TTC549 (cell line): ENCODE results near the gene STING1.
"Not testable (repeated sequence)": the region's sequence is repeated elsewhere in the genome, so short reads cannot be mapped to it uniquely, and the experiment has no call there.

ENCODE experiments used
- FAIRE-seq: peaks from 2 replicates; lab custom pipeline; 2012; peaks lifted over from hg19 to GRCh38; lab: Jason Lieb, UNC

Gene STING1

DNA sequence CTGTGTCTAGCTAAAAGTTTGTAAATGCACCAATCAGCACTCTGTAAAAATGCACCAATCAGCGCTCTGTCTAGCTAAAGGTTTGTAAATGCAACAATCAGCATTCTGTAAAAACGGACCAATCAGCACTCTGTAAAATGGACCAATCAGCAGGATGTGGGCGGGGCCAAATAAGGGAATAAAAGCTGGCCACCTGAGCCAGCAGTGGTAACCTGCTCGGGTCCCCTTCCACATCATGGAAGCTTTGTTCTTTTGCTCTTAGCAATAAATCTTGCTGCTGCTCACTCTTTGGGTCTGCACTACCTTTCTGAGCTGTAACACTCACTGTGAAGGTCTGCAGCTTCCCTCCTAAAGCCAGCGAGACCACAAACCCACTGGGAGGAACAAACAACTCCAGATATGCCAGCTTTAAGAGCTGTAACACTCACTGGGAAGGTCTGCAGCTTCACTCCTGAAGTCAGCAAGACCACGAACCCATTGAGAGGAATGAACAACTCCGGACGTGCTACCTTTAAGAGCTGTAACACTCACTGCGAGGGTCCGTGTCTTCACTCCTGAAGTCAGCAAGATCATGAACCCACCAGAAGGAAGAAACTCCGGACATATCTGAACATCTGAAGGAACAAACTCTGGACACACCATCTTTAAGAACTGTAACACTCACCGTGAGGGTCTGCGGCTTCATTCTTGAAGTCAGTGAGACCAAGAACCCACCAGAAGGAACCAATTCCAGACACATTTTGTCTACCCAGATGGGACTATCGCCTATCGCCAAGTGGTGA, 20.7 kb upstream of the STING1 start:
- FAIRE-seq, result not testable (repeated sequence)

- no peak for FAIRE-seq
Observed at GRCh38 chr5:139501381-139501780, 18.8 kb upstream of the STING1 start.

GRCh38 chr5:139495638-139496435, 13.3 kb upstream of the STING1 start:
- FAIRE-seq, result no peak

GRCh38 chr5:139494832-139495231, 12.3 kb upstream of the STING1 start:
- no peak for FAIRE-seq

DNA sequence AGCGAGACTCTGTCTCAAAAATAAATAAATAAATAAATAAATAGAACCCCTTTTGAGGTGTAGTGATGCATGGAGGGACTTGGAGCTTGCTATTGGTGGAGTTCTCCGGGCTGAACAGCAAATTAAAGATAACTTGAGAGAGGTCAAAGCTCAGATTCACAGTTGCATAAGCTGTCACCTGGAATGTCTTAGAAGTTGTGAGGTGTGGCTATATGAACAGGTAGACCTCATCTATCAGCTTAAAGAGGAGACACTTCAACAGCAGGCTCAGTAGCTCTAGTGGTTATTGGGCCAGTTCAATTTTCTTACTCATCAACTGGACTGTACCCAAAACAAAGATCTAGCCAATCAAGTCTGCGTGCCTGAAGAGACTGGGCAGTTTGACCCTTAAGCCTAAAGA, 11.7 kb upstream of the STING1 start:
- FAIRE-seq, result no peak

DNA sequence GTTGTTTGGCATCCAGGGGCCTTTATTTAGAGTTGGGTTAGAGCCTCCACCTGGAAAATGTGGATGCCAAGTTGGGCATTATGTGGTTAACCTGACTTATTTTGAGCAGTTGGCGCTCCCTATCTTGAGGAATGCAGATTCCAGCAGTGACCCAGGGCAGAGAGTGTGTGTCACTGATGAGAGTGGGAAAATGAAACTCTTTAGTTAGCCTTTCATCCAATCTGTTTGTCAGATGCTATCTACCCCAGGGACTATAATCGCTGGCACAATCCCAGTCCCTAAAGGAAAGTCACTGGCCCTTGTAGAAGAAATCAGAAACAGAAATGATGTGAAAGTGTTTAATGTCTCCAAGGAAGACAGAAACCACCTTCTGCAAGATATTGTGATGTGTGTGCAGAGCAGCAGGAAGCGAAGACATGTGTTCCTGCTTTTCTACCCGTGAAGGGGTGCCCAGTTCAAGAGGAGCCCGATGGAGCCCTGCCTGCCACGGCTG, 10.2 kb upstream of the STING1 start:
- no peak for FAIRE-seq

DNA sequence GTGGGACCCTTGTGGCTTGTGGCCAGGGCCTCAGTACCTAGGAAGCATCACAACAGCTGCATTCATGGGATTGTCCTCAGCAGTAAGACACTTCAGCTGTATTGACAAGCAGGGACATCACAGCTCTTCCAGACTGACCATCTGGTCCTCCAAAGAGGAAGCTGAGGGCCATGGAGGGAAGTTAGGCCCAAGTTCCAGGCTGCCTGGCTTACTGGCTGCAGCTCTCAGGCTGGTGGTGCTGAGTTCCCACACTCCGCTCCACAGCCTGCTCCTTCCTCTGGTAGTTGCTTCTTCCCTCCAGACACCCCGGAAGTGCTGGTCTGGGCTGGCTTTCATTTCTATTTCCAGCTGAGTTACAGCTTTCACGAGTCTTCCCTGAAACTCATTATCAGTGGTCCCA, 5.7 kb upstream of the STING1 start:
- FAIRE-seq, result no peak

- FAIRE-seq, result no peak
Observed at GRCh38 chr5:139486201-139486600, 3.6 kb upstream of the STING1 start.

DNA sequence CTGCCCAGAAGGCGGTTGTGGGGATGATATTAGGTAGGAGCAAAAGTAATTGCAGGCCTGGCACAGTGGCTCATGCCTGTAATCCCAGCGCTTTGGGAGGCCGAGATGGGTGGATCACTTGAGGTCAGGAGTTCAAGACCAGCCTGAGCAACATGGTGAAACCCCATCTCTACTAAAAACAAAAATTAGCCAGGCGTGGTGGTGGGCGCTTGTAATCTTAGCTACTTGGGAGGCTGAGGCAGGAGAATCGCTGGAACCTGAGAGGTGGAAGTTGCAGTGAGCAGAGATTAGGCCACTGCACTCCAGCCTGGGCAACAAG, 291 bp upstream of the STING1 start:
- not testable (repeated sequence) for FAIRE-seq

DNA sequence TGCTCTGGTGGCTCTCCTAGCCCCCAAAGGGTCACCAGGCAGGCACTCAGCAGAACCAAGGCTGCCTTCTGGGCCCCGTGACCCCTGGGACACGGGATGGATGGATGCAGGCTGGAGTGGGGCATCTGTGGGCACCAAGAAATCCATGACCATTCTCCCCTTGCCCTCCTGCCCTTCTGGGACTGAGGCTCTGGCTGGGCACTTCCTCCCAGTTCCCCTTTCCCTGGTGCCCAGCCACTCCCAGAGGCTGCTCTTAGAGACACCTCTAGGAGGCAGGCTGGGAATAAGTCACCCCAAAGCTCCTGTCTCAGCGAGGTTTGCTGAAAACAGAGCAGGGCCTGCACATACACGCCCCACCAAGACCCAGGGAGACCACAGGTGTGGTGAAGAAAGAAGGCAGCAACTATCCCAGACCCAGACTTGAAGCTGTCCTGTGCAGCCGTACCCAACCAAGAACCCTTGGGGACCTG, 943 bp downstream of the STING1 start:
- FAIRE-seq, result no peak

- no peak for FAIRE-seq
Observed at GRCh38 chr5:139481122-139481533, 1.4 kb downstream of the STING1 start.

DNA sequence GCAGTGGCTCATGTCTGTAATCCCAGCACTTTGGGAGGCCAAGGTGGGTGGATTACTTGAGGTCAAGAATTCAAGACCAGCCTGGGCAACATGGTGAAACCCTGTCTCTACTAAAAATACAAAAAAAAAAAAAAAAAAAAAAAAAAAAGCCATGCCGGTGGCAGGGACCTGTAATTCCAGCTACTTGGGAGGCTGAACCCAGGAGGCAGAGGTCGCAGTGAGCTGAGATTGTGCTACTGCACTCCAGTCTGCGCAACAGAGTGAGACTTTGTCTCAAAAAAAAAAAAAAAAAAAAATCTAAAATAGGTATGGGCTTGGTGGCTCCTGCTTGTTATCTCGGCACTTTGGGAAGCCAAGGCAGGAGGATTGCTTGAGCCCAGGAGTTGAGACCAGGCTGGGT, 2.8 kb downstream of the STING1 start:
- FAIRE-seq, result not testable (repeated sequence)

- FAIRE-seq, result not testable (repeated sequence)
Observed at GRCh38 chr5:139478657-139479423, 3.7 kb downstream of the STING1 start.

- FAIRE-seq, result no peak
Observed at GRCh38 chr5:139475865-139476617, 6.5 kb downstream of the STING1 start.

DNA sequence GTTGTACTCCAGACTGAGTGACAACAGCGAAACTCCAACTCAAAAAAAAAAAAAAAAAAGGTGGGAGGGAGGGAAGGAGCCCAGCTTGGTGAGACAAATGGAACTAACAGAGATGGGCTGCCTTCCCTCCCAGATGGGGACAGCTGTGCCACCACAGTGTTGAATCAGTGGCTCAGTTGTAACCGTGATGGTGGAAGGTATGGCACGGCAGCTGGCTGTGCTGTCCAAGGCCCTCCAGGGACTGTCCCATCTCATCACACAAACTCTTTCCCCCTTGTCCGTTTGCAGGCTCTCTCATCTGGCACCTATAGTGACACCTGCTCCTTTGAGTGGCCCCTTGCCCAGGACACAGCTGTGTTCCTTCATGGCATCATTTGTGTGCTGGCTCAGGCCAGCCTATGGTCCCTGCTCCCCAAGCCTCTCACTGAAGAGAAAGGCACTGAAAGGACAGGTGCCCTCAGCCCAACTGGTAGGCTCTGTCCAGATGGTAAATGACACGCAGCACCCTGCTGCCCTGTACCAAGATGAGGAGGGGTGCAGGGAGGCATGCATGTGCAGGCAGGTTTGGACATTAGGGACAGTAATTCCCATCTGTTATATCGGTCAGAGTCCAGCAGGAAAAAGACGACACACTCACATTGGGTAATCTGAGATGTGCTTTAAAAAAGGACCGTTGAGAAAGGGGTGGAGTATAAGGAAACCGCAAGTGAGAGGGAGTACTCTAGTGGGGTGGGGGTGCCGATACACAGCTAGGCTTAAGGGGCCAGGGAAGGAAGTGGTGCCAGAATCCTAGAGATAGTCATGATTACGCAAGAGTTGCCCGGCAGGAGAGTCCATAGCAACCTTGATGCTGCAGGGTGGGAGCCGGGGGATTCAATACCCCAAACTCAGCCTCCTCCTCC, 7.4 kb downstream of the STING1 start:
- FAIRE-seq, result no peak

GRCh38 chr5:139473565-139473964, 9.0 kb downstream of the STING1 start:
- no peak for FAIRE-seq

DNA sequence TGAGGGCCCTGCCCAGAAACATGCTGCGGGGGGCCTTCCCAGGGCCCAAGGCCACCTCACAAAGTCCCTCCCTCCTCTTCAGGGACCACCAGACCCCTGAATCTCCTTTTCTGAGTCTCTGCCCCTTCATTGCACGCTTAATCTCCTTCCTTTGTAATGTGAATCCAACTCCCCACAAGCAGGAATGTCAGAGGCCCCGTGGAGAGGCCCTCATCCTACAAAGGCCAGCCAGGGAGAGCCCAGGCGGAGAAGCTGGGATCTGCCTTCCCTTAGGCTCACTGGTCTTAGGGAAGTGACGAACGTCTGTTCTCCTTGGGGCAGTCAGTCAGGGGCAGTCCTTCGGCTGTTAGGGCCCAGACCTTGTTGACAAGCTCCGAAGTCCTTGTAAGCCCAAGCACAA, 9.5 kb downstream of the STING1 start:
- no peak for FAIRE-seq

DNA sequence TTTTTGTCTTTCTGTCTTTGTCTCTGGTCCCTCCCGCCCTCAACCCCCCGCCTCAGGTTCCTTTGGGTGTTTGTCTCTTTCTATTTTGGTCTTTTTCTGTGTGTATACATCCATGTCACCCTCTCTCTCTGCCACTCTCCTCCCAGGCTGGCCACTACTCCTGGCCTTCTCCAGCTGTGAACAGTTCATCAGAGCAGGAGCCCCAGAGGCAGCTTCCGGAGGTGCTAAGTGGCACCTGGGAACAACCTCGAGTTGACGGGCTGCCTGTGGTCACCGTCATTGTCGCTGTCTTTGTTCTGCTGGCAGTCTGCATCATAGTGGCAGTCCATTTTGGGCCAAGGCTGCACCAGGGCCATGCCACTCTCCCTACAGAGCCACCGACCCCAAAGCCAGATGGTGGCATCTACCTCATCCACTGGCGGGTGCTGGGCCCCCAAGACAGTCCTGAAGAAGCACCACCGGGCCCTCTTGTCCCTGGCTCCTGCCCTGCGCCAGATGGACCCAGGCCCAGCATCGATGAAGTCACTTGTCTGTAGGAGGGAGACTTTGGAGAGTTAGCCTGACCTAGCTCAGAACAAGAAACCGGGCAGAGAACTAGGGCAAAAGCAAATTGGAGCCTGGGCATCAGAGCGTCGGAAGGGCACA, 10.1 kb downstream of the STING1 start:
- FAIRE-seq, result no peak

- no peak for FAIRE-seq
Observed at GRCh38 chr5:139470821-139471300, 11.7 kb downstream of the STING1 start, which contains the start of gene SMIM33. SMIM33 (plus strand) TSS chr5:139471004; CDS start chr5:139471122, 118 bp downstream.

GRCh38 chr5:139468421-139468931, 14.1 kb downstream of the STING1 start:
- no peak for FAIRE-seq
